IMR-90 (cell line): ENCODE measurements around the gene ABHD2. TPM values are rescaled to one million over a fixed set of nuclear protein-coding genes. Genes with fewer than 3 reads are reported as not detected.

Experiments
- ATAC-seq: fragments of 200-7000 bp; cut with Tn5 transposase; 2 replicates; pipeline ENCODE4 v1.9.1; 2020; ENCODE audit warnings: low read depth, mild to moderate bottlenecking, moderate library complexity
- BruUV-seq: library from RNA; stranded (reverse); fragments of 400-500 nt; replicated peaks from 2 replicates; lab custom pipeline; 2021; lab: Mats Ljungman, UMichigan
- CTCF ChIA-PET: fragments of 300-600 bp; formaldehyde crosslinking; extraction: SDS; loops from one replicate; lab custom pipeline; 2021; ENCODE audit warnings: antibody characterized with exemption; lab: Yijun Ruan, JAX
- POLR2A ChIA-PET: fragments of 300-600 bp; sonication (Branson Sonifier 250); formaldehyde crosslinking; loops from one replicate; lab custom pipeline; 2022; ENCODE audit warnings: antibody characterized with exemption; ENCODE audit not compliant: unreplicated experiment; lab: Charles Lee
- DNase-seq: peaks from one replicate; pipeline ENCODE4 v3.0.0; 2013
- H2AFZ ChIP-seq: replicated peaks from 2 replicates; pipeline ENCODE3; 2013; ENCODE audit warnings: low read length, mild to moderate bottlenecking; ENCODE audit not compliant: poor library complexity
- H2AK5ac ChIP-seq: 2 replicates; pipeline ENCODE4 v1.6.1; 2013; ENCODE audit warnings: low read depth, low read length, inconsistent platforms
- H2AK9ac ChIP-seq: replicated peaks from 2 replicates; pipeline ENCODE3; 2013; ENCODE audit warnings: mild to moderate bottlenecking, low read depth, low read length, moderate library complexity; ENCODE audit not compliant: poor library complexity
- H2BK120ac ChIP-seq: 2 replicates; pipeline ENCODE4 v1.6.1; 2013; ENCODE audit warnings: low read depth, low read length, inconsistent platforms
- H2BK15ac ChIP-seq: 3 replicates; pipeline ENCODE4 v1.6.1; 2013; ENCODE audit warnings: low read depth, low read length, inconsistent platforms
- H2BK20ac ChIP-seq: 2 replicates; pipeline ENCODE4 v1.6.1; 2013; ENCODE audit warnings: low read depth, mild to moderate bottlenecking, inconsistent platforms, low read length, moderate library complexity
- H2BK5ac ChIP-seq: 2 replicates; pipeline ENCODE4 v1.6.1; 2013; ENCODE audit warnings: mild to moderate bottlenecking, low read depth, low read length, inconsistent platforms; ENCODE audit not compliant: poor library complexity, severe bottlenecking
- H3K14ac ChIP-seq: replicated peaks from 2 replicates; pipeline ENCODE4 v1.6.1; 2013; ENCODE audit warnings: low read depth, low read length, inconsistent platforms
- H3K18ac ChIP-seq: 2 replicates; pipeline ENCODE4 v1.6.1; 2013; ENCODE audit warnings: low read depth, low read length, control low read depth
- H3K23ac ChIP-seq: 2 replicates; pipeline ENCODE4 v1.6.1; 2013; ENCODE audit warnings: low read depth, low read length, inconsistent platforms
- H3K27ac ChIP-seq: 2 replicates; pipeline ENCODE4 v1.5.1; 2013; ENCODE audit warnings: mild to moderate bottlenecking, control low read depth, low read length; ENCODE audit not compliant: insufficient read depth
- H3K27me3 ChIP-seq: 2 replicates; pipeline ENCODE4 v1.6.1; 2013; ENCODE audit warnings: low read length; ENCODE audit not compliant: control insufficient read depth, insufficient read depth
- H3K36me3 ChIP-seq: 2 replicates; pipeline ENCODE4 v1.6.1; 2013; ENCODE audit warnings: low read length, mixed read lengths; ENCODE audit not compliant: control insufficient read depth, insufficient read depth
- H3K4ac ChIP-seq: 2 replicates; pipeline ENCODE4 v1.6.1; 2013; ENCODE audit warnings: low read depth, low read length, inconsistent platforms
- H3K4me1 ChIP-seq: 2 replicates; pipeline ENCODE4 v1.6.1; 2013; ENCODE audit warnings: low read length, mixed read lengths; ENCODE audit not compliant: control insufficient read depth, insufficient read depth
- H3K4me2 ChIP-seq: 2 replicates; pipeline ENCODE4 v1.6.1; 2013; ENCODE audit warnings: low read depth, mild to moderate bottlenecking, control low read depth, low read length, moderate library complexity
- H3K4me3 ChIP-seq: 2 replicates; pipeline ENCODE4 v1.5.1; 2013; ENCODE audit warnings: low read depth, mild to moderate bottlenecking, control low read depth, low read length, moderate library complexity; ENCODE audit not compliant: insufficient read depth
- H3K56ac ChIP-seq: 2 replicates; pipeline ENCODE4 v1.6.1; 2013; ENCODE audit warnings: low read length, inconsistent platforms; ENCODE audit not compliant: insufficient read depth; ENCODE audit errors: extremely low read depth
- H3K79me1 ChIP-seq, 2 experiments: 2 replicates each; pipeline ENCODE4 v1.6.1; 2013; ENCODE audit warnings: low read length in 2 of 2, inconsistent platforms in 1 of 2, low read depth in 1 of 2
- H3K9ac ChIP-seq: 2 replicates; pipeline ENCODE4 v1.6.1; 2013; ENCODE audit warnings: low read depth, low read length, control low read depth
- H3K9me1 ChIP-seq: 2 replicates; pipeline ENCODE4 v1.6.1; 2013; ENCODE audit warnings: low read length, inconsistent platforms; ENCODE audit not compliant: insufficient read depth
- H3K9me3 ChIP-seq: 2 replicates; pipeline ENCODE4 v1.6.1; 2013; ENCODE audit warnings: low read length; ENCODE audit not compliant: control insufficient read depth, insufficient read depth
- H4K20me1 ChIP-seq: 2 replicates; pipeline ENCODE4 v1.6.1; 2013; ENCODE audit warnings: low read length, inconsistent platforms; ENCODE audit not compliant: insufficient read depth
- H4K5ac ChIP-seq: 2 replicates; pipeline ENCODE4 v1.6.1; 2013; ENCODE audit warnings: mild to moderate bottlenecking, low read depth, low read length, control low read depth
- H4K8ac ChIP-seq, 2 experiments: 2 replicates each; pipeline ENCODE4 v1.6.1; 2013; ENCODE audit warnings: low read depth in 2 of 2, low read length in 2 of 2, control low read depth in 1 of 2, inconsistent platforms in 1 of 2
- H4K91ac ChIP-seq: 2 replicates; pipeline ENCODE4 v1.6.1; 2013; ENCODE audit warnings: low read depth, low read length, inconsistent platforms; ENCODE audit not compliant: insufficient read depth
- BHLHE40 ChIP-seq: fragments of 150-350 bp; IDR thresholded peaks from 2 replicates; pipeline ENCODE4 v1.6.1; 2016; ENCODE audit warnings: mild to moderate bottlenecking, low read depth, low read length
- CEBPB ChIP-seq: IDR thresholded peaks from 2 replicates; pipeline ENCODE4 v1.6.1; 2012; ENCODE audit warnings: low read depth, low read length, improper control_type of control experiment
- CHD1 ChIP-seq: IDR thresholded peaks from 2 replicates; pipeline ENCODE4 v1.6.1; 2012; ENCODE audit warnings: low read depth, low read length, improper control_type of control experiment
- MAZ ChIP-seq: IDR thresholded peaks from 2 replicates; pipeline ENCODE4 v1.6.1; 2012; ENCODE audit warnings: low read depth, mild to moderate bottlenecking, low read length, improper control_type of control experiment, moderate library complexity, borderline replicate concordance
- MXI1 ChIP-seq: IDR thresholded peaks from 2 replicates; pipeline ENCODE4 v1.6.1; 2012; ENCODE audit warnings: low read depth, mild to moderate bottlenecking, low read length, moderate library complexity, borderline replicate concordance
- NFE2L2 ChIP-seq: fragments of 150-350 bp; IDR thresholded peaks from 2 replicates; pipeline ENCODE4 v1.6.1; 2016; ENCODE audit warnings: low read depth, mild to moderate bottlenecking, low read length
- POLR2A ChIP-seq: IDR thresholded peaks from 2 replicates; pipeline ENCODE4 v1.6.1; 2012; ENCODE audit warnings: mild to moderate bottlenecking, low read depth, low read length
- RAD21 ChIP-seq: IDR thresholded peaks from 2 replicates; pipeline ENCODE4 v1.6.1; 2012; ENCODE audit warnings: low read length, improper control_type of control experiment
- RCOR1 ChIP-seq: IDR thresholded peaks from 2 replicates; pipeline ENCODE4 v1.6.1; 2012; ENCODE audit warnings: mild to moderate bottlenecking, low read length, improper control_type of control experiment; ENCODE audit not compliant: insufficient replicate concordance
- SMC3 ChIP-seq: fragments of 150-350 bp; IDR thresholded peaks from 2 replicates; pipeline ENCODE4 v1.6.1; 2016; ENCODE audit warnings: low read depth, mild to moderate bottlenecking, antibody characterized with exemption, low read length, moderate library complexity
- WGBS, 2 experiments: methylation state at CpG; one replicate each; pipeline versions ENCODE4 v1.1.5 to v1.1.7; 2013; ENCODE audit warnings: missing lambda C conversion rate in 2 of 2; ENCODE audit not compliant: insufficient read length in 1 of 2; ENCODE audit errors: extremely low coverage in 2 of 2; 5-methylcytosine and 5-hydroxymethylcytosine counted together
- dilution Hi-C: fragments of 300-500 bp; cut with HindIII; formaldehyde crosslinking; loops from one replicate; pipeline ENCODE4 v1.14.3; 2018; ENCODE audit warnings: low sequenced_read_pairs; ENCODE audit not compliant: unreplicated experiment
- in situ Hi-C: fragments of 300-500 bp; cut with MboI; formaldehyde crosslinking; loops from 3 replicates; pipeline ENCODE4 v1.14.3; 2019; ENCODE audit warnings: low sequenced_read_pairs, inconsistent platforms, mixed read lengths
- intact Hi-C: fragments of 100-400 bp; cut with micrococcal nuclease; formaldehyde crosslinking; loops from 2 replicates; pipeline ENCODE4 v1.10.0; 2022
- polyA plus RNA-seq, 3 experiments: library from polyadenylated mRNA; depleted of rRNA; stranded (reverse); fragments of >200 nt; gene quantifications; 2 replicates each; pipeline ENCODE4 v1.2.3, GENCODE V29; 2012; ENCODE audit warnings: low replicate concordance in 1 of 3
- total RNA-seq: library from RNA; depleted of rRNA; stranded (reverse); fragments of >200 nt; gene quantifications from 2 replicates; pipeline ENCODE4 v1.2.3, GENCODE V29; 2012

Gene ABHD2
- total and polyA plus RNA-seq, 2 of the 4 experiments (the other 2 are of a cell fraction), result 31.2 to 62.9 TPM

- Histone ChIP-seq H3K23ac (no peak overlapping the region), H4K5ac (no peak overlapping the region), H4K8ac (no peak overlapping the region), H3K56ac (no peak overlapping the region), H4K20me1 (no peaks in the 10 kb centered on the region), H3K79me1 (no peaks in the 10 kb centered on the region), H3K9me1 (0 out of 2 replicates have a peak, but pooled peaks cover 3% of the 10 kb centered on the region), H3K27ac (no peak overlapping the region), H4K91ac (no peak overlapping the region), H3K18ac (no peak overlapping the region), H3K14ac (no peak overlapping the region), H3K9me3 (no peaks in the 10 kb centered on the region), H3K36me3 (peaks cover 30% of the 10 kb centered on the region), H2AFZ (no peak overlapping the region), H2BK15ac (no peak overlapping the region), H2AK5ac (no peak overlapping the region), H2BK120ac (no peak overlapping the region), H3K4me1 (peaks cover 9% of the 10 kb centered on the region), H3K27me3 (no peaks in the 10 kb centered on the region), H2AK9ac (no peak overlapping the region), H3K9ac (no peak overlapping the region), H3K4ac (no peak overlapping the region), H2BK20ac (no peak overlapping the region), H3K4me2 (no peak overlapping the region), H3K4me3 (no peak overlapping the region), H2BK5ac (no peak overlapping the region)
- in situ Hi-C loops (no loop called here), dilution Hi-C loops (no loop called here), intact Hi-C loops (no loop called here)
- WGBS, 2 experiments, result no CpG with 5 or more reads among the region's 6 CpGs
- BruUV-seq, result no TSS peak
- ATAC-seq (no peak), DNase-seq (no peak)
- ChIA-PET POLR2A (no interaction called here), CTCF (interaction anchor here (2.8 kb wide), 1 partner anchor 11 kb away, joined by 13 read pairs; no protein-coding TSS in a partner anchor)
- TF ChIP-seq BHLHE40 (no peak), CHD1 (no peak), POLR2A (no peak), RCOR1 (no peak), MXI1 (no peak), RAD21 (no peak), CEBPB (no peak), NFE2L2 (no peak), MAZ (no peak), SMC3 (no peak)
Observed at GRCh38 chr15:89196241-89196640, 108.0 kb downstream of the ABHD2 start.
